HepG2 (cell line): ENCODE data around the gene MORN1. TPM values are rescaled to one million over a fixed set of nuclear protein-coding genes. Genes with fewer than 3 reads are reported as not detected.

Source experiments
- CAMTA2 ChIP-seq: sonication (generic); formaldehyde crosslinking; IDR thresholded peaks from 2 replicates; pipeline ENCODE4 v1.4.0; 2020; ENCODE audit warnings: mild to moderate bottlenecking, missing genetic modification reagents, borderline replicate concordance
- FOXO1 ChIP-seq: sonication (generic); formaldehyde crosslinking; IDR thresholded peaks from 2 replicates; pipeline ENCODE4 v1.4.0; 2020; ENCODE audit warnings: missing genetic modification reagents
- KDM1A ChIP-seq: IDR thresholded peaks from 2 replicates; pipeline ENCODE4 v1.6.1; 2016; ENCODE audit warnings: missing compliant biosample characterization
- KLF15 ChIP-seq: sonication (generic); formaldehyde crosslinking; IDR thresholded peaks from 2 replicates; pipeline ENCODE4 v1.8.1; 2023; ENCODE audit warnings: borderline replicate concordance, mild to moderate bottlenecking, inconsistent platforms, missing genetic modification reagents, mixed read lengths
- MXD4 ChIP-seq: IDR thresholded peaks from 2 replicates; pipeline ENCODE4 v1.6.1; 2016; ENCODE audit warnings: mild to moderate bottlenecking, missing biosample characterization, missing genetic modification reagents
- NONO ChIP-seq, 2 experiments: fragments of 450-650 bp in 1 of 2; sonication (generic) in 1 of 2; formaldehyde crosslinking in 1 of 2; IDR thresholded peaks in 1 of 2; conservative IDR thresholded peaks in 1 of 2; 2 replicates each; pipeline versions ENCODE4 v1.6.1 to v1.8.0; 2017 to 2022; ENCODE audit warnings: mild to moderate bottlenecking in 1 of 2, missing genetic modification reagents in 1 of 2, moderate library complexity in 1 of 2
- PAF1 ChIP-seq: IDR thresholded peaks from 2 replicates; pipeline ENCODE4 v1.6.1; 2016; ENCODE audit warnings: missing genetic modification reagents, missing compliant biosample characterization
- PHF21A ChIP-seq: sonication (generic); formaldehyde crosslinking; IDR thresholded peaks from 2 replicates; pipeline ENCODE4 v1.5.0; 2020; ENCODE audit warnings: mild to moderate bottlenecking, missing genetic modification reagents
- POLR2G ChIP-seq: fragments of 200-400 bp; formaldehyde crosslinking; IDR thresholded peaks from 2 replicates; pipeline ENCODE4 v1.6.1; 2018; ENCODE audit warnings: mild to moderate bottlenecking, low read depth, low read length, moderate library complexity
- SP4 ChIP-seq: sonication (generic); formaldehyde crosslinking; IDR thresholded peaks from 2 replicates; pipeline ENCODE4 v1.8.1; 2023; ENCODE audit warnings: mild to moderate bottlenecking, missing genetic modification reagents
- YEATS2 ChIP-seq: sonication (generic); formaldehyde crosslinking; IDR thresholded peaks from 2 replicates; pipeline ENCODE4 v1.4.0; 2020; ENCODE audit warnings: missing genetic modification reagents, borderline replicate concordance
- YY1 ChIP-seq: IDR thresholded peaks from 2 replicates; pipeline ENCODE4 v1.6.1; 2011; ENCODE audit warnings: low read length, low read depth, moderate library complexity, mild to moderate bottlenecking; ENCODE audit not compliant: insufficient read depth, insufficient replicate concordance
- ZBTB42 ChIP-seq: sonication (generic); formaldehyde crosslinking; IDR thresholded peaks from 2 replicates; pipeline ENCODE4 v1.5.0; 2020; ENCODE audit warnings: mild to moderate bottlenecking, missing genetic modification reagents
- ZBTB7A ChIP-seq: sonication (generic); formaldehyde crosslinking; IDR thresholded peaks from 2 replicates; pipeline ENCODE4 v1.8.0; 2022; ENCODE audit warnings: mild to moderate bottlenecking, missing genetic modification reagents
- ZFP36L2 ChIP-seq: sonication (generic); formaldehyde crosslinking; IDR thresholded peaks from 2 replicates; pipeline ENCODE4 v1.4.0; 2020; ENCODE audit warnings: missing genetic modification reagents
- ZNF331 ChIP-seq: sonication (generic); formaldehyde crosslinking; IDR thresholded peaks from 2 replicates; pipeline ENCODE4 v1.4.0; 2020; ENCODE audit warnings: missing genetic modification reagents
- ZNF543 ChIP-seq: sonication (generic); formaldehyde crosslinking; IDR thresholded peaks from 2 replicates; pipeline ENCODE4 v1.4.0; 2020; ENCODE audit warnings: mild to moderate bottlenecking, missing genetic modification reagents
- ZNF556 ChIP-seq: sonication (generic); formaldehyde crosslinking; IDR thresholded peaks from 2 replicates; pipeline ENCODE4 v1.4.0; 2020; ENCODE audit warnings: mild to moderate bottlenecking, missing genetic modification reagents, borderline replicate concordance
- ZNF558 ChIP-seq: sonication (generic); formaldehyde crosslinking; IDR thresholded peaks from 2 replicates; pipeline ENCODE4 v1.9.0; 2022; ENCODE audit warnings: mild to moderate bottlenecking, missing genetic modification reagents, borderline replicate concordance
- ZNF569 ChIP-seq: sonication (generic); formaldehyde crosslinking; IDR thresholded peaks from 2 replicates; pipeline ENCODE4 v1.5.0; 2020; ENCODE audit warnings: mild to moderate bottlenecking, missing genetic modification reagents, moderate library complexity, borderline replicate concordance
- ZZZ3 ChIP-seq: sonication (generic); formaldehyde crosslinking; IDR thresholded peaks from 2 replicates; pipeline ENCODE4 v1.4.0; 2020; ENCODE audit warnings: missing genetic modification reagents, mild to moderate bottlenecking, borderline replicate concordance
- polyA plus RNA-seq, 8 experiments: library from polyadenylated mRNA; depleted of rRNA in 3 of 8; stranded (reverse) in 7 of 8; unstranded in 1 of 8; fragments of >200 nt; fragmentation: Illumina TruSeq in 4 of 8; extraction: Trizol in 4 of 8; gene quantifications; 2 replicates each; pipeline versions ENCODE4 v1.2.1 to v1.2.3, GENCODE V29; 2011 to 2016; ENCODE audit warnings: low read depth in 4 of 8, missing spikeins in 1 of 8, mixed read lengths in 1 of 8; ENCODE audit not compliant: insufficient read depth in 1 of 8
- total RNA-seq, 5 experiments: library from RNA; depleted of rRNA; stranded (reverse); fragments of >200 nt; fragmentation: Illumina TruSeq; extraction: Trizol; gene quantifications; 2 replicates each; pipeline ENCODE4 v1.2.3, GENCODE V29; 2016; ENCODE audit warnings: low read depth in 1 of 5
- TF ChIP-seq, protein P1 (sequence below): sonication (generic); formaldehyde crosslinking; IDR thresholded peaks from 2 replicates; pipeline ENCODE4 v1.4.0; 2020; ENCODE audit warnings: missing genetic modification reagents, borderline replicate concordance
- TF ChIP-seq, protein P2 (sequence below): sonication (generic); formaldehyde crosslinking; IDR thresholded peaks from 2 replicates; pipeline ENCODE4 v1.5.0; 2020; ENCODE audit warnings: mild to moderate bottlenecking, missing genetic modification reagents, borderline replicate concordance

MORN1 gene
- total and polyA plus RNA-seq, 2 of the 13 experiments (the other 11 are each of a cell fraction or from before 2014, with no cell fraction given): 3.1 to 6.5 TPM

DNA sequence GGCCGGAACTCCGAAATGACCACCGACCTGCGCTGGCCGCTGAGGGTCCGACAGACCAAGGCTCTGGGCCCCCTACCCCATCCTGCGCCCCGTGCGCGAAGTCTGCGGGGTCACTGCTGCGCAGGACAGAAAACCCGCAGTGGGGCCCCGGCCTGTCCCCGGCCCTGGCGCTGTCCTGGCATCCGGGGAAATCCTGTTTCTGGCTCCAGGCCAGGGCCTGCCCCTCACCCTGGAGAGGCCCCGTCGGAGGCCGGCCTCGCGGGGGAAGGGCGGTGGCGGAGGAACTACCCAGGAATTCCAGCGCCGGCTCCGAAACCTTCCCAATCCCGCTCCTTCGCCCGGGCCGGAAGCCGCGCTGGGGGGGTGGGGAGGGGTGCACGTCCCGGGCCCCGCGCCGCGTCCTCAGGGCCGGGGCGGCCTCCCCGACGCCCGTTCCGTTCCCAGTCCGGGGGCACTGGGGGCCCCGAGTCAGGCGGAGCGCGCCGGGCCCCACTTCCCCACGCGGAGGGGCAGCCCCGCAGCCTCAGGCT lies 77.0 kb downstream of the MORN1 start (continued):
- TF ChIP-seq FOXO1: no peak
- no peak for TF ChIP-seq MXD4 (CRISPR knock-in tag)
- no peak for TF ChIP-seq ZNF558
- 0 out of 2 replicates have a peak, but pooled peaks have one; percentile 59 for TF ChIP-seq ZNF556 (CRISPR knock-in tag)
- no peak for TF ChIP-seq SP4
- no peak for TF ChIP-seq ZFP36L2 (CRISPR knock-in tag)
- TF ChIP-seq ZNF331 (CRISPR knock-in tag): peak; percentile 69
- no peak for TF ChIP-seq PAF1 (CRISPR knock-in tag)
- TF ChIP-seq, protein P1, sequence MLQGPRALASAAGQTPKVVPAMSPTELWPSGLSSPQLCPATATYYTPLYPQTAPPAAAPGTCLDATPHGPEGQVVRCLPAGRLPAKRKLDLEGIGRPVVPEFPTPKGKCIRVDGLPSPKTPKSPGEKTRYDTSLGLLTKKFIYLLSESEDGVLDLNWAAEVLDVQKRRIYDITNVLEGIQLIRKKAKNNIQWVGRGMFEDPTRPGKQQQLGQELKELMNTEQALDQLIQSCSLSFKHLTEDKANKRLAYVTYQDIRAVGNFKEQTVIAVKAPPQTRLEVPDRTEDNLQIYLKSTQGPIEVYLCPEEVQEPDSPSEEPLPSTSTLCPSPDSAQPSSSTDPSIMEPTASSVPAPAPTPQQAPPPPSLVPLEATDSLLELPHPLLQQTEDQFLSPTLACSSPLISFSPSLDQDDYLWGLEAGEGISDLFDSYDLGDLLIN (CRISPR knock-in tag): no peak
- peak; percentile 51; the same call in 1 of the 2 replicates for TF ChIP-seq PHF21A
- TF ChIP-seq CAMTA2: no peak
- no peak for TF ChIP-seq ZNF543 (CRISPR knock-in tag)
- peak; percentile 35; the same call in 1 of the 2 replicates for TF ChIP-seq POLR2G
- no peak for TF ChIP-seq KLF15 (CRISPR knock-in tag)
- TF ChIP-seq ZBTB42: no peak
- no peak for TF ChIP-seq YY1
- TF ChIP-seq, protein P2, sequence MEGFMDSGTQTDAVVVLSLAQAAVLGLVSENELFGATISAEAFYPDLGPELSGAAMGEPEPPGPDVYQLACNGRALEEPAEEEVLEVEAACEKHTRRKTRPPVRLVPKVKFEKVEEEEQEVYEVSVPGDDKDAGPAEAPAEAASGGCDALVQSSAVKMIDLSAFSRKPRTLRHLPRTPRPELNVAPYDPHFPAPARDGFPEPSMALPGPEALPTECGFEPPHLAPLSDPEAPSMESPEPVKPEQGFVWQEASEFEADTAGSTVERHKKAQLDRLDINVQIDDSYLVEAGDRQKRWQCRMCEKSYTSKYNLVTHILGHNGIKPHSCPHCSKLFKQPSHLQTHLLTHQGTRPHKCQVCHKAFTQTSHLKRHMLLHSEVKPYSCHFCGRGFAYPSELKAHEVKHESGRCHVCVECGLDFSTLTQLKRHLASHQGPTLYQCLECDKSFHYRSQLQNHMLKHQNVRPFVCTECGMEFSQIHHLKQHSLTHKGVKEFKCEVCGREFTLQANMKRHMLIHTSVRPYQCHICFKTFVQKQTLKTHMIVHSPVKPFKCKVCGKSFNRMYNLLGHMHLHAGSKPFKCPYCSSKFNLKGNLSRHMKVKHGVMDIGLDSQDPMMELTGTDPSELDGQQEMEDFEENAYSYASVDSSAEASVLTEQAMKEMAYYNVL (CRISPR knock-in tag): no peak
- no peak for TF ChIP-seq ZZZ3 (CRISPR knock-in tag)
- TF ChIP-seq KDM1A: no peak
- TF ChIP-seq YEATS2 (CRISPR knock-in tag): no peak
- no peak for TF ChIP-seq ZBTB7A (CRISPR knock-in tag)
- no peak for TF ChIP-seq ZNF569
- no peak for TF ChIP-seq NONO (IDR thresholded peaks at IDR 0.05)
- no peak for TF ChIP-seq NONO (CRISPR knock-in tag; conservative IDR thresholded peaks at IDR 0.05)
